ENCODE measurements around the gene SMIM35. TPM values are rescaled to one million over a fixed set of nuclear protein-coding genes. Genes with fewer than 3 reads are reported as not detected.

Gene SMIM35
- total and polyA plus RNA-seq, 9 donors, result 0.08 TPM; not detected in 8

- H3K4me1 ChIP-seq (ENCODE audit: insufficient read depth), result no peaks in the 10 kb centered on the region
- WGBS, 3 donors, result 91 to 93% (median 92%) methylated on average over 3 of the region's 3 CpGs
These were observed 123.9 kb downstream of the SMIM35 start for GRCh38 chr11:117962826-117963225.

DNA sequence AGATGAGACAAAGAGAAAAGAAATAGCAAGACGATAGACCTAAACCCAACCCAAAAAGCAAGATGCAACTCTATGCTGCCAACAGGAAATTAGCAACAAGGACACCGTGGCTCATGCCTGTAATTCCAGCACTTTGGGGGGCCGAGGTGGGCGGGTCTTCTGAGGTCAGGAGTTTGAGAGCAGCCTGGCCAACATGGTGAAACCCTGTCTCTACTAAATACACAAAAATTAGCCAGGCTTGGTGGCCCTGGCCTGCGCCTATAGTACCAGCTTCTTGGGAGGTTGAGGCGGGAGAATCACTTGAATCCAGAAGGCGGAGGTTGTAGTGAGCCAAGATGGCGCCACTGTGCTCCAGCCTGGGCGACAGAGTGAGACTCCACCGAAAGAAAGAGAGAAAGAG, 124.9 kb downstream of the SMIM35 start:
- no peak overlapping the region for H3K4me3 ChIP-seq
- H3K27ac ChIP-seq, result no peak overlapping the region
- no peaks in the 10 kb centered on the region for H3K4me1 ChIP-seq (ENCODE audit: insufficient read depth)
- H3K36me3 ChIP-seq, result no peaks in the 10 kb centered on the region
- no peak for TF ChIP-seq POLR2A (IDR thresholded peaks at IDR 0.05)
- TF ChIP-seq EP300 (IDR thresholded peaks at IDR 0.05), result no peak
- TF ChIP-seq CTCF (IDR thresholded peaks at IDR 0.05), result no peak
- 81 to 86% (median 84%) methylated on average over 10 of the region's 10 CpGs for WGBS, 3 donors
- DNase-seq, result no peak
- H3K27me3 ChIP-seq, result no peaks in the 10 kb centered on the region
- intact Hi-C loops (cut with DNase I), result no loop called here
- H3K9me3 ChIP-seq, result no peaks in the 10 kb centered on the region

More at GRCh38 chr11:117962826-117963225, 123.9 kb downstream of the SMIM35 start:
- H3K4me3 ChIP-seq, result no peak overlapping the region
- no peaks in the 10 kb centered on the region for H3K9me3 ChIP-seq
- no peak for DNase-seq
- H3K27me3 ChIP-seq, result no peaks in the 10 kb centered on the region
- H3K27ac ChIP-seq, result no peak overlapping the region
- H3K36me3 ChIP-seq, result no peaks in the 10 kb centered on the region
- TF ChIP-seq POLR2A (IDR thresholded peaks at IDR 0.05) (no peak), CTCF (IDR thresholded peaks at IDR 0.05) (no peak), EP300 (IDR thresholded peaks at IDR 0.05) (no peak)
- intact Hi-C loops (cut with DNase I), result no loop called here

DNA sequence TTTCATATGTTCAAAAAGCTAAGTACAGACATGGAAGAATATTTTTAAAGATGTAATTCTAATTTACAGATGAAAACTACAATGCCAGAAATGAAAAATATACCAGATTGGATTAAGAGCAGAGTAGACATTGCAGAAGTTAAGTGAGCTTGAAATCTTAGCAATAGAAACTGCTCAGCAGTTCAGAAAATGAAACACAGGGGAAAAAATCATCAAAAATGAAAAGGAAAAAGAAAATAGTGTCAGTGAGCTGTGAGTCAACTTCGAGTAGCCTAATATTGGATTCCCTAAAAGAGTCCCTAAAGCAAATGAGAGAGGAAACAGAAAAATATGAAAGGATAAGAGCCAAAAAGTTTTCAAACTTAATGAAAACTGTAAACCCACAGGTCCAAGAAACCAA, 126.4 kb downstream of the SMIM35 start:
- DNase-seq, result no peak
- no peak for TF ChIP-seq EP300 (IDR thresholded peaks at IDR 0.05)
- no peak for TF ChIP-seq POLR2A (IDR thresholded peaks at IDR 0.05)
- TF ChIP-seq CTCF (IDR thresholded peaks at IDR 0.05), result no peak
- Histone ChIP-seq H3K36me3 (no peaks in the 10 kb centered on the region), H3K9me3 (no peaks in the 10 kb centered on the region), H3K4me1 (ENCODE audit: insufficient read depth) (no peaks in the 10 kb centered on the region), H3K27ac (no peak overlapping the region), H3K27me3 (no peaks in the 10 kb centered on the region), H3K4me3 (no peak overlapping the region)
- intact Hi-C loops (cut with DNase I), result no loop called here
- 72 to 90% (median 82%) methylated on average over 1 of the region's 1 CpG for WGBS, 3 donors

GRCh38 chr11:117959438-117960149, 127.2 kb downstream of the SMIM35 start:
- no peak overlapping the region for H3K27ac ChIP-seq
- no peaks in the 10 kb centered on the region for H3K4me1 ChIP-seq (ENCODE audit: insufficient read depth)
- H3K9me3 ChIP-seq, result no peaks in the 10 kb centered on the region
- H3K36me3 ChIP-seq, result no peaks in the 10 kb centered on the region
- TF ChIP-seq POLR2A (IDR thresholded peaks at IDR 0.05) (no peak), EP300 (IDR thresholded peaks at IDR 0.05) (no peak), CTCF (IDR thresholded peaks at IDR 0.05) (no peak)
- H3K4me3 ChIP-seq, result no peak overlapping the region
- 68 to 86% (median 78%) methylated on average over 1 of the region's 1 CpG for WGBS, 3 donors
- no peaks in the 10 kb centered on the region for H3K27me3 ChIP-seq
- DNase-seq, result no peak
- intact Hi-C loops (cut with DNase I), result loop anchor here in 1 of 4 donors (10.0 kb wide), 1 partner anchor 525 kb away; no protein-coding TSS in a partner anchor
